GM18858 (cell line): ENCODE results near the gene SETDB1.

Source experiments
- ATAC-seq: cut with Tn5 transposase; IDR thresholded peaks from one replicate; pipeline ENCODE4 v1.9.1; 2021; ENCODE audit not compliant: unreplicated experiment

Gene SETDB1

DNA sequence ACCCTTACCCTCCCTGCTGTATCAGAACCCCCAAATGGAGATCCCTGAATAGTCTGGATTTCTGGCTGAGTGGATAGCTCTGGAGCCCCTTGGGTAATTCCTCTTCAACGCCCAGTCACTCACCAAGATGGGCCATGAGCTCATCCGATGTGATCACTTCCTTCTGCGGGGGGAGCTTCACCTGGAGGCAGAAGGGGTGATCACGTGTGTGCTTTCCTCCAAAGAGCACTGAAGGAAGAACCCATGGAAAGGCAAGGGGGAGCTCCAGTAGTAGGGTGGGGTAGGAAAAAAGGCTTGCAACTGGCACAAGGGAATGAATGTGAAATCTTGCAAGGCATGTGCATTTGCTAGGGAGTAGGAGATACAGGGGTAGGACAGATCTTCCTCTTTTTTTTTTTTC lies 75.4 kb downstream of the SETDB1 start:
- no peak for ATAC-seq

DNA sequence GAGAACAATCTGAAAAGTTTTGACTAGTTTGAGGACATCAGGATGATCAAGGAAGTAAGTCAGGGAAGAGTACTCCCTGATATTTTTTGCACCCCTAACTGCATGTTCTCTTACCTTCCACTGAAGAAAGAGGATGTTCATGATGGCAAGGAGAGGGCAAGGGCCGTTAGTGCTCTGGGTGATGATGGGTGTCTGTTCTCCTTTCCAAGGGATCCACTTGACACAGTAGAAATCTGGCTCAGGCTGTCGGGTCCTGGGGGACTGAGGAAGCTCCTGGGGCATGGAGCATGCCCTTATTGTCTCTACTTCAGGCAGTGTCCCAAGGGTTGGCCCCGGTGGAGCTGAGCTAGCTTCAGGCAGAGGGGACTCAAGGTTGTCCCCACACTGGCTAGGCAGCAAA lies 75.9 kb downstream of the SETDB1 start:
- no peak for ATAC-seq

DNA sequence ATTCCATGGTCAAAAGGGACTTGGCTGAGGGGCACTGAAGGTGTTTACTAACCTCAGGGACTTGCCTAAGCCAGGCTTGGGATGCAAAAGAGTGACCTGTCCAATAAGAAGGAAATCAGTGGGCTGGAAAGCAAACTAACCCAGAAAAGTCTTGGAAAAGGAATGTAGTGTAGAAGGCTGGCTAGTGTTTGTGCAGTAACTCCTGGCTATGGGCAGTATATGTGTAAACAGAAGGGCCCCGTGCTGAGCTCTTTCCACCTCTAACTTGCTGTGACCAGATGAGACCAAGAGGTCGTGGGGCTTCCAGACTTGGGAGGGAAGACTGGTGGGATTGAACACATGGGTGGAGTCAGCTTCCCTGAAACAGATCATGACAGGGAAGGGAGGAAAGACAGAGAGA lies 76.4 kb downstream of the SETDB1 start:
- no peak for ATAC-seq

DNA sequence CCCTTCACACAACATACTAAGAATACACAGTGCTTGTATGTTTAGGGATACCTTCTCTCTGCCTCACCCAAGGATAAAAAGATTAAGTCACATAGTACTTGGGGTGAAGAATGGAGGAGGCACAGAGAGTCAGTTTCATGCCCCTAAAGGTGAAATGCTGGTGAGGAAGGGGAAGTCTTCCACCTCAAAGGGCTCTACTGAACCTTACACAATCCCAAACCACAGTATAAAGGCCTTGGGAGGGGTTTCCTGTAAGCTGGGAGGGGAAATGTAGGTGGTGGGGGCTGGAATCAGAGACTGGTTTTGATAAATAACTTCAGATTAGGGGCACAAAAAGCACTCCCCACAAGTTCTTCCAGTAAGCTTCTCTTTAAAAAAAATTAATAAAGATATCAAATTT lies 77.0 kb downstream of the SETDB1 start:
- no peak for ATAC-seq

DNA sequence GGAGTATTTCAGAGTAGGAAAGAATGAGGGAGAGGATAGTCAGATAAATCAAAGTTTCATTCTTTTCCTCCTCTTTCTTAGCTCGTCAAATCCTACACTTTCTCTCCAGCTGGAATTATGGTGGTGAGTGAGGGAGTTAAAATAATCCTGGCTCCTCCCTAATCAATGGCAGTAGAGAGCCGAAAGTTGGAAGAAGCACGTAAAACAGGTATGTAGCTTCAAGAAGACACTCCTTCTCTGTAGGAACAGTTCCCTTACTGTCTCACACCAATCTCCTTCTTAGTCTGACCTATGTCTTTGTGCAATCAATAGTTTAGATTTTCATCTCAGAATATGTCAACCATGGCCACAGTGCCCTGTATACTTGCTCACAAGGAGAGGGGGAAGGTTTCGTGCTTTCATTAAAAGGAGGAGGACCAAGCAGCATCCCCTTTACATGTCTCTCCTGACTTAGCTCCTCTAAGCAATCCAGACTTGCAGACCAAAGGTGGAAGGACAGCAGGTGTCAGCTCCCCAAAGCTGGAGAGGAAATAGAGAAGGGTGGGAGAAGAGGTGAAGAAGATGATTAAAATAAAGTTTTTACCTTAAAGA lies 79.7 kb downstream of the SETDB1 start:
- ATAC-seq: no peak

DNA sequence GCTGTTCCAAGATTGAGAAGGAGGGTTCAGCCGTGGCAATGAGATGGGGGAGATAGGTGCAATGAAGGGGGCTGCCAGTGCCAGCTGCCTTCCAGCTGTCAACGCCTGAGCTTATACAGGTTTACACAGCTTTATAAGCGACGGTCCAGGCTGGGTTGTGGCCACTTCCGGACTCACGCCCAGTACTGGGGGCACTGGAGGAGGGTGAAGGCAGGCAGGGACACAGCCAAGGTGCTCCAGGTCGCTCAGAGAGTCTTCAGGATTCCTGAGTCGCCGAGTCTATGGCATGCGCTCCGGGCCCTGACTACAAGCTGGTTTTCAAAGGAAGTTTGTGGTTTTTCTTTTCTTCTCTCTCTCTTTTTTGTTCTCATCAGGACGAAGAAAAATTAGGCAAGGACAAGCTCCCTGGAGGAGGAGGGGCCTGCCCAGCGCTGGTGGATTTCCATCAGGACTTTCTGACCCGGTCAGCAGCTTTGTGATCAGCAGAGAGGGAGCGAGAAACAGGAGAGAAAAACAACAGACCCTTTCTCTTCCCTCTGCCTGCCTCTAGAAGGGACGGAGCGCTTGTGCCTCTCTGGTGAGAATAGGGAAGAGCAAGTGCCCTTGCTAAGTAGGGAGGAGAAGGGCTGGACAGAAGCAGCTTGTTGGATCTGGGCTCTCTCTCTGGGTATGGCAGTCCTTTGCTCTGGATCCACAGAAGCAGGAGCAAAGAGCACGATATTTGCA lies 80.3 kb downstream of the SETDB1 start, which contains the start of gene MINDY1:
TSS of gene MINDY1 (minus strand) at position 576 of the 726 bp plus-strand sequence. CDS start 4,285 bp downstream, outside the sequence.
- no peak for ATAC-seq

DNA sequence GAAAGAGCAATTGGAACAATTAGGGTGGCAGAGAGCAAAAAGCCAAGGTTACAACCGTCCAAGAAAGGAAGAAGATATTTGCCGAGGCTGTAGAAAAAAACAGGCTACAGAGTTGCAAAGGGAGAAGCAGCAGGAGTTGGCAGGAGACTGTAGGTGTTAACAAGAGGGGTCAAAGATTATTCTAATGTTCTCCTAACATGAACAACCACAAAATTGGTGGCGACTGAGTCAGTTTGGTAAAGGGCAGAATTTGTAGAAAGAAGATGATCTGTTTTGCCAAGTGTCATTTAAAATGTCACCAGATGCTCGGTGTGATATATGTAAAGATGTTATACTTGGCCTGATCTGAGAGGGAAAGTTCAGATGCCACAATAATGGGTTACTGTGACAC lies 81.7 kb downstream of the SETDB1 start:
- ATAC-seq: no peak

DNA sequence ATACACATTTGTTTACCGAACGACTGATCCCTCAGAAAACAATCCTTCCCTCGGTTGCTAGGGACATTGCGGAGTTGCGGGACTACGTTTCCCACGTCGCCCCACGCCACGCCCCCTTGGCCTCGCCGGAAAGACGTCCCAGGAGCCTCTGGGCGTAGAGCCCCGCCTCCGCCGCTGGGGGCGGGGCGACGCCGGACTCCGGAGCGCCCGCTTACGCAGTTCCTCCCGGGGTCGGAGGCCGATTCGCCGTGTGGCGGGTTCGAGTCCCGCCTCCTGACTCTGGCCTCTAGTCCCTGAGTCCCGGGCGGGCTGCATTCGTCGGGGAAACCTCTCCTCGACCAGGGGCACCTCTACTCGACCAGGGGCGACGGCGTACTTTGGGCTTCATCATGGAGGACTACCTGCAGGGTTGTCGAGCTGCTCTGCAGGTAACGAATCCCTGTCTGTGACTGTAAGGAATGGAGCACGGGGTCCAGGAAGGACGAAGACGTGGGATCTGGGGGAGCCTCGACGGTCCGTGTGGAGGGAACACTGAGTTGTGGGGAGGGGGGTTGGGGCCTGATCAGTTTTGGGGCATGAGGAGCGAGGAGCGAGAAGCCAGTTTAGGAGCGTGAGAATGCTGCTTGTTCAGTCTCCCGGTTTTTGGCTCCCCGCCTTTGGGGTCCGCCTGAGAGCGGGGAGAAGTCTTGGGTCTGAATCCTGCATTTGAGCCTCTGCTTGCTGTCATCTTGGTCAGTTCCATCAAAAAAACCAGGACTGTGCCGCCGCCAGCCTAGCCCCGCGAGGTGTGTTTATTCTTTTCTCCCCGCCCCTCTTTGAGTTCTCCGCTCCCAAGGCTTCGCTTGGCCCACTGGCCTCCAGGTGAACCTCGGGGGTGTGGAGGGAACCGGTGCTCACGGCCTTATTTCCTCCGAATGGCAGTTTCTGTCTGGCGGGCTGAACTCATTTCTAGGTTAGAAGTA lies 82.4 kb downstream of the SETDB1 start, which contains the start of gene PRUNE1:
TSS of gene PRUNE1 (plus strand) at position 206 of the 962 bp plus-strand sequence. CDS start at position 390, 184 bp downstream.
- peak; percentile 44 for ATAC-seq

DNA sequence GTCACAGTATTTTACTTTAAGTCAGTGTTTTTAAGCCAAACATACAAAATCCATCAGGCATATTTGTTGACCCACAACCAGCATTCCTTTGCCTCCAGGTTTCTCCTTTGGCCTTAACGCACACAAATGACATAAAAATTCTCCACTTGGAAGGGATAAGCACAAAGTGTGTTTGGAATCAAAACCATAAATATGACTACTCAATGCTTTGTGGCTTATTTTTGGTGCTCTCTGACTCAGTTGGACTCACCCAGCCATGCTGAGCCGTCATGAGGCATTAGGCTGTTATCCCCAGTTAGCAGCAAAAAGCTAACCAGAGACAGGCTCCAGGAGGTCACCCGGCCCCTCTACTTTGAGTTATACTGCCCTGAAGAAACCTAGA lies 83.0 kb downstream of the SETDB1 start:
- no peak for ATAC-seq

DNA sequence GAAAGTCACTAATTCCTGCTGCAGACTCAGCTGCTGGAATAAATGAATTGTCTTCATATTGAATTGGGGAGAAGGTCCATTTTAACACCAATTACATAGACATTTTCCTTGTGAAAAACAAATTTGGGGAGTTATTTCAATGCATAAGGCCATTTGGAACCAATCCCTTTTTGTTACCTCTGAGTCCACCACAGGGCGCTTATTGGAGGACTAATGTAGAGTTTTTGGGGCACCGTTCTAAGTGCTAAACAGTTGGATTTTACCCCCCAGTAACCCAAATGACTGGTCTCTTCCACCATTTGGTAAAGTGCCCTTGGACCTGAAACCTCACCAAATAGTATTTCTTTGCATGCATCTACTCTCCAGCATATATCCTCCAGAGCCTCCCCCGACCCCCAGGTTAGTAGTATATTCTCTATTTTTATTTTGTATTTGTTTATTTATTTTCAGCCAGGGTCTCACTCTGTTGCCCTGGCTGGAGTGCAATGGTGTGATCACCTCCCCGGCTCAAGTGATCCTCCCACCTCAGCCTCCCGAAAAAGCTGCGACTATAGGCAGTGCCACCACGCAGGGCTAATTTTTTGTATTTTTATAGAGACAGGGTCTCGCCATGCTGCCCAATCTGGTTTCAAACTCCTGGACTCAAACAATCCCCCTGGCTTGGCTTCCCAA lies 83.6 kb downstream of the SETDB1 start:
- no peak for ATAC-seq

DNA sequence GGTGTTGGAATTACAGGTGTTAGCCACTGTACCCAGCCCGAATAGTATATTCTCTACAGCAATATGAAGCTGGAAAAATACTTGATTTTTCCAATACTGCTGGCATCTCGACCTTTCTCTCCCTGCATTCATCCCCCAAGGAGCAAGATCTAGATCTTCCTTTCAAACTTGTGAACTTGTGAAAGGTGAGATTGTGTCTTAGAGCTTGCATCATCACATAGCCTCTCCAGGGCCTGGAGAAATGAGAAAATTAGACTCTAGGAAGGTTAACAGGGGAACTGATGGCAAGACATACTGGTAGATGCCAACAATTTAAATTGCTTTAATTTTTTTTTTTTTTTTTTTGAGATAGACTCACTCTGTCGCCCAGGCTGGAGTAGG lies 84.2 kb downstream of the SETDB1 start:
- ATAC-seq: no peak

DNA sequence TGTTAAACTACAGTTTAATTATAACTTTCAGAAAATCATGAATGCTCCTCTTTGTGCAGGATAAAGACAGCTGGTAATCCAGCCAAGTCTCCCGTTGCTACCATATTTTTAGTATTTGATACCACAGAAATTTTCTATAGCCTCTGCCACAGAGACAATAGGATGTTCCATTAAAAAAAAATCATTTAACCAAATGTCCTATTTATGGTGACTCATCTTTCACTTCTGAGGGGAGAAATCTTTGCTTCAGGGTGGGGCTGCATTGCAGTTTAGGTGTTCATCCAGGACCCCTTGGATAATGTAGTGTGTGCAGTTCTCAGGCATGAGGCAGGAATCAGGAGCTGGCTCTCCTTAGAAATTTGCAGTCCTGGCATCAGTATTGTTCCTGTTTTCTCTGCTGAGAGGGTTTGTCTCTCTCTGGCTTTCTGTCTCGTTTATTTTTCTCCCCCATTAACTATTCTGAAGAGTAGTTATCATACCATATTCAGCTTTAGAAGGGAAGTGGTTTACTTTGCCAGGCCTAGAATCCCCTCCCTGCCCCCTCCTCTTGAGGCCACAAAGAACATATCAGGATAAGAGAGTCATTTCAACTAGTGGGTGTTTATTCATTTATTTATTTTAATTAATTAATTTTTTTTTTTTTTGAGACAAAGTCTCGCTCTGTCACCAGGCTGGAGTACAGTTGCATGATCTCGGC lies 85.1 kb downstream of the SETDB1 start:
- ATAC-seq: no peak

DNA sequence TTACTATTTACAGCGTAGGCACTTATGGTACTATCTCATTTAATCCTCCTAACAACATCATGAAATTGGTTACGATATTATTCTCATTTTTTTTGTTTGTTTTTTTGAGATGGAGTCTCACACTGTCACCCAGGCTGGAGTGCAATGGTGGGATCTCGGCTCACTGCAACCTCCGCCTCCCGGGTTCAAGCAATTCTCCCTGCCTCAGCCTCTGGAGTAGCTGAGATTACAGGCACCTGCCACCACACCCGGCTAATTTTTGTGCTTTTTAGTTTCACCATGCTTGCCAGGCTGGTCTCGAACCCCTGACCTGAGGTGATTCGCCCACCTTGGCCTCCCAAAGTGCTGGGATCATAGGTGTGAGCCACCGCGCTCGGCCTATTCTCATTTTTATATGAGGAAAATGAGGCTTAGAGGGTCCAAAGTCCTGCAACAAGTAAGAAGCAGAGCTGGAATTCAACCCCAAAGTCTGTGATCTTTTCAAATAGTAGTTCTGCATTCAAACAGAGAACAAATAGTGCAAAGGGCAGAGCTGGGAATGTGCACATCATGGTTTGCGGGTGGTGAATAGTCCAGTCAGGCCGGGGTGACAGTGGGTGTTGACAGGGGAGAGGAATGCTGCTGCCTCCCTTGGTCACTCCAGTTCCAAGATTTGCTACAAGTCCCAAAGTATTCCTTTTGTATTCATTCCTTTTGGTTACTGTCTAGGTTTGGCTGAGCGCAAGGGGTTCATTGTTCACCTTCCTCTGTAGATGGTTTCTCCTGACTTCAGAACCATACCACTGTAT lies 86.7 kb downstream of the SETDB1 start:
- no peak for ATAC-seq

DNA sequence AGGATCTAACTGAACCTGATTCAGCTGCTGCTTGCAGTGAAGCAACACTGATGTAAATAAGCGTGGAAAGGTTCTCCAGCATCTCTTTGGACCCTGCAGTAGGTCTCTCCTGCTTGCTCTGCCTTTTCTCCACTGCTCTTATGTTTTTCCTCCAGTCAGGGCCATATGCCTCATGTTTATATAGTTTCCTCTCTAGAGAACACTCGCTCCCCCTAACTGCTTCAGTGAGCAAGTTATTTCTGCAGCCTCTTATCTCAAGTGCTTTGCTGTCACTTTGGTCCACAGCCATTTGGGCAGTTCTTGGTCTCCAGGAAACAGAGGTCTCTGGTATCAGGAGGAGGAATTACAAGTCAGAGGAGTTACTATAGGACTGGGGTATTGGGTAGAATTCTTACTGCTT lies 87.4 kb downstream of the SETDB1 start:
- no peak for ATAC-seq
